IMR-90 (cell line): Measurements from ENCODE around the gene TBC1D8. TPM values are rescaled to one million over a fixed set of nuclear protein-coding genes. Genes with fewer than 3 reads are reported as not detected.

Source experiments
- ATAC-seq: fragments of 200-7000 bp; cut with Tn5 transposase; 2 replicates; pipeline ENCODE4 v1.9.1; 2020; ENCODE audit warnings: low read depth, mild to moderate bottlenecking, moderate library complexity
- BruUV-seq: library from RNA; stranded (reverse); fragments of 400-500 nt; replicated peaks from 2 replicates; lab custom pipeline; 2021; lab: Mats Ljungman, UMichigan
- CTCF ChIA-PET: fragments of 300-600 bp; formaldehyde crosslinking; extraction: SDS; loops from one replicate; lab custom pipeline; 2021; ENCODE audit warnings: antibody characterized with exemption; lab: Yijun Ruan, JAX
- POLR2A ChIA-PET: fragments of 300-600 bp; sonication (Branson Sonifier 250); formaldehyde crosslinking; loops from one replicate; lab custom pipeline; 2022; ENCODE audit warnings: antibody characterized with exemption; ENCODE audit not compliant: unreplicated experiment; lab: Charles Lee
- DNase-seq: peaks from one replicate; pipeline ENCODE4 v3.0.0; 2013
- H2AFZ ChIP-seq: replicated peaks from 2 replicates; pipeline ENCODE3; 2013; ENCODE audit warnings: low read length, mild to moderate bottlenecking; ENCODE audit not compliant: poor library complexity
- H2AK5ac ChIP-seq: 2 replicates; pipeline ENCODE4 v1.6.1; 2013; ENCODE audit warnings: low read depth, low read length, inconsistent platforms
- H2AK9ac ChIP-seq: replicated peaks from 2 replicates; pipeline ENCODE3; 2013; ENCODE audit warnings: mild to moderate bottlenecking, low read depth, low read length, moderate library complexity; ENCODE audit not compliant: poor library complexity
- H2BK120ac ChIP-seq: 2 replicates; pipeline ENCODE4 v1.6.1; 2013; ENCODE audit warnings: low read depth, low read length, inconsistent platforms
- H2BK15ac ChIP-seq: 3 replicates; pipeline ENCODE4 v1.6.1; 2013; ENCODE audit warnings: low read depth, low read length, inconsistent platforms
- H2BK20ac ChIP-seq: 2 replicates; pipeline ENCODE4 v1.6.1; 2013; ENCODE audit warnings: low read depth, mild to moderate bottlenecking, inconsistent platforms, low read length, moderate library complexity
- H2BK5ac ChIP-seq: 2 replicates; pipeline ENCODE4 v1.6.1; 2013; ENCODE audit warnings: mild to moderate bottlenecking, low read depth, low read length, inconsistent platforms; ENCODE audit not compliant: poor library complexity, severe bottlenecking
- H3K14ac ChIP-seq: replicated peaks from 2 replicates; pipeline ENCODE4 v1.6.1; 2013; ENCODE audit warnings: low read depth, low read length, inconsistent platforms
- H3K18ac ChIP-seq: 2 replicates; pipeline ENCODE4 v1.6.1; 2013; ENCODE audit warnings: low read depth, low read length, control low read depth
- H3K23ac ChIP-seq: 2 replicates; pipeline ENCODE4 v1.6.1; 2013; ENCODE audit warnings: low read depth, low read length, inconsistent platforms
- H3K27ac ChIP-seq: 2 replicates; pipeline ENCODE4 v1.5.1; 2013; ENCODE audit warnings: mild to moderate bottlenecking, control low read depth, low read length; ENCODE audit not compliant: insufficient read depth
- H3K27me3 ChIP-seq: 2 replicates; pipeline ENCODE4 v1.6.1; 2013; ENCODE audit warnings: low read length; ENCODE audit not compliant: control insufficient read depth, insufficient read depth
- H3K36me3 ChIP-seq: 2 replicates; pipeline ENCODE4 v1.6.1; 2013; ENCODE audit warnings: low read length, mixed read lengths; ENCODE audit not compliant: control insufficient read depth, insufficient read depth
- H3K4ac ChIP-seq: 2 replicates; pipeline ENCODE4 v1.6.1; 2013; ENCODE audit warnings: low read depth, low read length, inconsistent platforms
- H3K4me1 ChIP-seq: 2 replicates; pipeline ENCODE4 v1.6.1; 2013; ENCODE audit warnings: low read length, mixed read lengths; ENCODE audit not compliant: control insufficient read depth, insufficient read depth
- H3K4me2 ChIP-seq: 2 replicates; pipeline ENCODE4 v1.6.1; 2013; ENCODE audit warnings: low read depth, mild to moderate bottlenecking, control low read depth, low read length, moderate library complexity
- H3K4me3 ChIP-seq: 2 replicates; pipeline ENCODE4 v1.5.1; 2013; ENCODE audit warnings: low read depth, mild to moderate bottlenecking, control low read depth, low read length, moderate library complexity; ENCODE audit not compliant: insufficient read depth
- H3K56ac ChIP-seq: 2 replicates; pipeline ENCODE4 v1.6.1; 2013; ENCODE audit warnings: low read length, inconsistent platforms; ENCODE audit not compliant: insufficient read depth; ENCODE audit errors: extremely low read depth
- H3K79me1 ChIP-seq, 2 experiments: 2 replicates each; pipeline ENCODE4 v1.6.1; 2013; ENCODE audit warnings: low read length in 2 of 2, inconsistent platforms in 1 of 2, low read depth in 1 of 2
- H3K9ac ChIP-seq: 2 replicates; pipeline ENCODE4 v1.6.1; 2013; ENCODE audit warnings: low read depth, low read length, control low read depth
- H3K9me1 ChIP-seq: 2 replicates; pipeline ENCODE4 v1.6.1; 2013; ENCODE audit warnings: low read length, inconsistent platforms; ENCODE audit not compliant: insufficient read depth
- H3K9me3 ChIP-seq: 2 replicates; pipeline ENCODE4 v1.6.1; 2013; ENCODE audit warnings: low read length; ENCODE audit not compliant: control insufficient read depth, insufficient read depth
- H4K20me1 ChIP-seq: 2 replicates; pipeline ENCODE4 v1.6.1; 2013; ENCODE audit warnings: low read length, inconsistent platforms; ENCODE audit not compliant: insufficient read depth
- H4K5ac ChIP-seq: 2 replicates; pipeline ENCODE4 v1.6.1; 2013; ENCODE audit warnings: mild to moderate bottlenecking, low read depth, low read length, control low read depth
- H4K8ac ChIP-seq, 2 experiments: 2 replicates each; pipeline ENCODE4 v1.6.1; 2013; ENCODE audit warnings: low read depth in 2 of 2, low read length in 2 of 2, control low read depth in 1 of 2, inconsistent platforms in 1 of 2
- H4K91ac ChIP-seq: 2 replicates; pipeline ENCODE4 v1.6.1; 2013; ENCODE audit warnings: low read depth, low read length, inconsistent platforms; ENCODE audit not compliant: insufficient read depth
- BHLHE40 ChIP-seq: fragments of 150-350 bp; IDR thresholded peaks from 2 replicates; pipeline ENCODE4 v1.6.1; 2016; ENCODE audit warnings: mild to moderate bottlenecking, low read depth, low read length
- CEBPB ChIP-seq: IDR thresholded peaks from 2 replicates; pipeline ENCODE4 v1.6.1; 2012; ENCODE audit warnings: low read depth, low read length, improper control_type of control experiment
- CHD1 ChIP-seq: IDR thresholded peaks from 2 replicates; pipeline ENCODE4 v1.6.1; 2012; ENCODE audit warnings: low read depth, low read length, improper control_type of control experiment
- CTCF ChIP-seq: conservative IDR thresholded peaks from 2 replicates; pipeline ENCODE4 v1.5.1; 2012; ENCODE audit warnings: mild to moderate bottlenecking, low read depth, low read length, improper control_type of control experiment
- ELK1 ChIP-seq: fragments of 150-350 bp; IDR thresholded peaks from 2 replicates; pipeline ENCODE4 v1.6.1; 2016; ENCODE audit warnings: low read depth, mild to moderate bottlenecking, low read length, moderate library complexity, borderline replicate concordance
- FOS ChIP-seq: fragments of 150-350 bp; IDR thresholded peaks from 2 replicates; pipeline ENCODE4 v1.6.1; 2016; ENCODE audit warnings: low read depth, low read length
- MAFK ChIP-seq: IDR thresholded peaks from 2 replicates; pipeline ENCODE4 v1.6.1; 2012; ENCODE audit warnings: low read depth, low read length, improper control_type of control experiment
- MAZ ChIP-seq: IDR thresholded peaks from 2 replicates; pipeline ENCODE4 v1.6.1; 2012; ENCODE audit warnings: low read depth, mild to moderate bottlenecking, low read length, improper control_type of control experiment, moderate library complexity, borderline replicate concordance
- MXI1 ChIP-seq: IDR thresholded peaks from 2 replicates; pipeline ENCODE4 v1.6.1; 2012; ENCODE audit warnings: low read depth, mild to moderate bottlenecking, low read length, moderate library complexity, borderline replicate concordance
- NFE2L2 ChIP-seq: fragments of 150-350 bp; IDR thresholded peaks from 2 replicates; pipeline ENCODE4 v1.6.1; 2016; ENCODE audit warnings: low read depth, mild to moderate bottlenecking, low read length
- POLR2A ChIP-seq: IDR thresholded peaks from 2 replicates; pipeline ENCODE4 v1.6.1; 2012; ENCODE audit warnings: mild to moderate bottlenecking, low read depth, low read length
- RAD21 ChIP-seq: IDR thresholded peaks from 2 replicates; pipeline ENCODE4 v1.6.1; 2012; ENCODE audit warnings: low read length, improper control_type of control experiment
- RCOR1 ChIP-seq: IDR thresholded peaks from 2 replicates; pipeline ENCODE4 v1.6.1; 2012; ENCODE audit warnings: mild to moderate bottlenecking, low read length, improper control_type of control experiment; ENCODE audit not compliant: insufficient replicate concordance
- RFX5 ChIP-seq: IDR thresholded peaks from 2 replicates; pipeline ENCODE4 v1.8.0; 2012; ENCODE audit warnings: low read depth, mild to moderate bottlenecking, low read length, moderate library complexity
- SMC3 ChIP-seq: fragments of 150-350 bp; IDR thresholded peaks from 2 replicates; pipeline ENCODE4 v1.6.1; 2016; ENCODE audit warnings: low read depth, mild to moderate bottlenecking, antibody characterized with exemption, low read length, moderate library complexity
- USF2 ChIP-seq: fragments of 150-350 bp; IDR thresholded peaks from 2 replicates; pipeline ENCODE4 v1.6.1; 2017; ENCODE audit warnings: mild to moderate bottlenecking, antibody characterized with exemption, low read length, low read depth
- WGBS, 2 experiments: methylation state at CpG; one replicate each; pipeline versions ENCODE4 v1.1.5 to v1.1.7; 2013; ENCODE audit warnings: missing lambda C conversion rate in 2 of 2; ENCODE audit not compliant: insufficient read length in 1 of 2; ENCODE audit errors: extremely low coverage in 2 of 2; 5-methylcytosine and 5-hydroxymethylcytosine counted together
- dilution Hi-C: fragments of 300-500 bp; cut with HindIII; formaldehyde crosslinking; loops from one replicate; pipeline ENCODE4 v1.14.3; 2018; ENCODE audit warnings: low sequenced_read_pairs; ENCODE audit not compliant: unreplicated experiment
- in situ Hi-C: fragments of 300-500 bp; cut with MboI; formaldehyde crosslinking; loops from 3 replicates; pipeline ENCODE4 v1.14.3; 2019; ENCODE audit warnings: low sequenced_read_pairs, inconsistent platforms, mixed read lengths
- intact Hi-C: fragments of 100-400 bp; cut with micrococcal nuclease; formaldehyde crosslinking; loops from 2 replicates; pipeline ENCODE4 v1.10.0; 2022
- polyA plus RNA-seq, 3 experiments: library from polyadenylated mRNA; depleted of rRNA; stranded (reverse); fragments of >200 nt; gene quantifications; 2 replicates each; pipeline ENCODE4 v1.2.3, GENCODE V29; 2012; ENCODE audit warnings: low replicate concordance in 1 of 3
- total RNA-seq: library from RNA; depleted of rRNA; stranded (reverse); fragments of >200 nt; gene quantifications from 2 replicates; pipeline ENCODE4 v1.2.3, GENCODE V29; 2012

Gene TBC1D8
- total and polyA plus RNA-seq, 2 of the 4 experiments (the other 2 are of a cell fraction): 1.3 to 1.5 TPM

DNA sequence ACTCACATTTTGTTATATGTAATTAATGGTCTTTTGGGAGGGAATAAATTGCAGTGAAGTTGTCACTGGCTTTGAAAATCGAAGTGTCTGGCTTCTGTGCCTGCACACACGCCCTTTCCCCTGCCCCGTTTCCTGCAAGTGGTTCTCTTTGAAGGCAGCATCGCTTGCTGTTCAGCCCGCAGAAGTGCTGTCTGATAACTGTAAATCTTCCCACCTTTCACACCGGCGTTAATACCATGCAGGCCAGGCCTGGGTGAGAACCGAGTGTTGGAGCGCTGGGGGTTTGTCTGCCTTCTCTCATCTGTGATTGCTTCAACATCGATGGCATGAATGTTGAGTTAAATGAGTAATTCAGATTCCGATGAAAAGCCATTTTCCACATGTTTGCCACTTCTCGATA, 187.0 kb downstream of the TBC1D8 start:
- Histone ChIP-seq H2BK120ac (no peak overlapping the region), H2BK20ac (no peak overlapping the region), H3K4me2 (no peak overlapping the region), H3K4ac (no peak overlapping the region), H2BK5ac (no peak overlapping the region), H3K18ac (no peak overlapping the region), H3K27ac (no peak overlapping the region), H4K91ac (no peak overlapping the region), H3K27me3 (no peaks in the 10 kb centered on the region), H3K36me3 (peaks cover 10% of the 10 kb centered on the region), H4K8ac (no peak overlapping the region), H3K23ac (no peak overlapping the region), H2BK15ac (no peak overlapping the region), H2AK5ac (no peak overlapping the region), H3K9ac (no peak overlapping the region), H2AK9ac (no peak overlapping the region), H3K14ac (no peak overlapping the region), H3K56ac (no peak overlapping the region), H3K4me3 (no peak overlapping the region), H2AFZ (no peak overlapping the region), H4K20me1 (no peaks in the 10 kb centered on the region), H4K5ac (no peak overlapping the region), H3K9me3 (peaks cover 2% of the 10 kb centered on the region; the same call in 1 of the 2 replicates), H3K4me1 (peaks cover 5% of the 10 kb centered on the region), H3K79me1 (no peaks in the 10 kb centered on the region), H3K9me1 (peaks cover 13% of the 10 kb centered on the region)
- ChIA-PET POLR2A (interaction anchor here (0.6 kb wide), 1 partner anchor 44 kb away, joined by 3 read pairs; no protein-coding TSS in a partner anchor), CTCF (no interaction called here)
- WGBS, 2 experiments: 92% methylated on average over 6 of the region's 12 CpGs; no CpG with 5 or more reads in 1 of the 2 experiments
- ATAC-seq (no peak), DNase-seq (no peak)
- in situ Hi-C loops (no loop called here), intact Hi-C loops (no loop called here), dilution Hi-C loops (no loop called here)
- no TSS peak for BruUV-seq
- no peak for TF ChIP-seq USF2
- TF ChIP-seq NFE2L2: no peak
- TF ChIP-seq RFX5: no peak
- no peak for TF ChIP-seq RAD21
- TF ChIP-seq BHLHE40: no peak
- no peak for TF ChIP-seq CEBPB
- no peak for TF ChIP-seq POLR2A
- TF ChIP-seq RCOR1: no peak
- no peak for TF ChIP-seq CTCF
- no peak for TF ChIP-seq CHD1
- no peak for TF ChIP-seq MAZ
- no peak for TF ChIP-seq MAFK
- TF ChIP-seq FOS: no peak
- TF ChIP-seq SMC3: no peak
- no peak for TF ChIP-seq ELK1
- no peak for TF ChIP-seq MXI1
